Measurements from ENCODE around the gene PDIA5.

- TF ChIP-seq, protein P1, sequence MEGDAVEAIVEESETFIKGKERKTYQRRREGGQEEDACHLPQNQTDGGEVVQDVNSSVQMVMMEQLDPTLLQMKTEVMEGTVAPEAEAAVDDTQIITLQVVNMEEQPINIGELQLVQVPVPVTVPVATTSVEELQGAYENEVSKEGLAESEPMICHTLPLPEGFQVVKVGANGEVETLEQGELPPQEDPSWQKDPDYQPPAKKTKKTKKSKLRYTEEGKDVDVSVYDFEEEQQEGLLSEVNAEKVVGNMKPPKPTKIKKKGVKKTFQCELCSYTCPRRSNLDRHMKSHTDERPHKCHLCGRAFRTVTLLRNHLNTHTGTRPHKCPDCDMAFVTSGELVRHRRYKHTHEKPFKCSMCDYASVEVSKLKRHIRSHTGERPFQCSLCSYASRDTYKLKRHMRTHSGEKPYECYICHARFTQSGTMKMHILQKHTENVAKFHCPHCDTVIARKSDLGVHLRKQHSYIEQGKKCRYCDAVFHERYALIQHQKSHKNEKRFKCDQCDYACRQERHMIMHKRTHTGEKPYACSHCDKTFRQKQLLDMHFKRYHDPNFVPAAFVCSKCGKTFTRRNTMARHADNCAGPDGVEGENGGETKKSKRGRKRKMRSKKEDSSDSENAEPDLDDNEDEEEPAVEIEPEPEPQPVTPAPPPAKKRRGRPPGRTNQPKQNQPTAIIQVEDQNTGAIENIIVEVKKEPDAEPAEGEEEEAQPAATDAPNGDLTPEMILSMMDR (IDR thresholded peaks at IDR 0.05), result no peak
- TF ChIP-seq POLR2A (IDR thresholded peaks at IDR 0.05), result no peak
- TF ChIP-seq POLR2AphosphoS5 (IDR thresholded peaks at IDR 0.05), result no peak
These were observed 67.8 kb downstream of the PDIA5 start for GRCh38 chr3:123134671-123135070.
